Parathyroid adenoma (tissue), 2 donors: Measurements from ENCODE around the gene ADAM23.

Experiments
- H2AFZ ChIP-seq: fragments of 300-600 bp; sonication (generic); one replicate; pipeline ENCODE4 v1.7.0; 2017; ENCODE audit warnings: antibody characterized with exemption, mild to moderate bottlenecking
- H3K27ac ChIP-seq: fragments of 300-600 bp; sonication (generic); one replicate; pipeline ENCODE4 v1.7.0; 2017
- H3K27me3 ChIP-seq: fragments of 300-600 bp; sonication (generic); one replicate; pipeline ENCODE4 v1.7.0; 2017; ENCODE audit warnings: low read length; ENCODE audit not compliant: control insufficient read depth, insufficient read depth
- H3K36me3 ChIP-seq: fragments of 300-600 bp; sonication (generic); one replicate; pipeline ENCODE4 v1.7.0; 2017; ENCODE audit warnings: low read length; ENCODE audit not compliant: control insufficient read depth, insufficient read depth
- H3K4me1 ChIP-seq: fragments of 300-600 bp; sonication (generic); one replicate; pipeline ENCODE4 v1.7.0; 2017; ENCODE audit warnings: control low read depth
- H3K4me2 ChIP-seq: fragments of 300-600 bp; sonication (generic); one replicate; pipeline ENCODE4 v1.7.0; 2017; ENCODE audit warnings: low read length
- H3K4me3 ChIP-seq: fragments of 300-600 bp; sonication (generic); one replicate; pipeline ENCODE4 v1.7.0; 2017; ENCODE audit warnings: low read depth, low read length
- H3K79me2 ChIP-seq: fragments of 300-600 bp; sonication (generic); one replicate; pipeline ENCODE4 v1.7.0; 2017; ENCODE audit warnings: control low read depth
- H3K9ac ChIP-seq: fragments of 300-600 bp; sonication (generic); one replicate; pipeline ENCODE4 v1.7.0; 2017; ENCODE audit warnings: mild to moderate bottlenecking
- H3K9me3 ChIP-seq: fragments of 300-600 bp; sonication (generic); one replicate; pipeline ENCODE4 v1.7.0; 2017; ENCODE audit warnings: low read length; ENCODE audit not compliant: control insufficient read depth
- CTCF ChIP-seq: fragments of 300-600 bp; sonication (generic); IDR thresholded peaks from one replicate; pipeline ENCODE4 v1.7.0; 2017; ENCODE audit warnings: antibody characterized with exemption, mild to moderate bottlenecking
- donor health status: primary hyperparathyroidism.

Gene ADAM23

GRCh38 chr2:206616151-206616550 is 172.8 kb downstream of the ADAM23 start:
- H3K9me3 ChIP-seq: no peaks in the 10 kb centered on the region
- no peaks in the 10 kb centered on the region for H3K4me1 ChIP-seq
- H3K4me2 ChIP-seq: no peak overlapping the region
- no peak overlapping the region for H3K4me3 ChIP-seq
- no peaks in the 10 kb centered on the region for H3K79me2 ChIP-seq
- H3K27ac ChIP-seq: no peak overlapping the region
- no peak for TF ChIP-seq CTCF
- no peaks in the 10 kb centered on the region for H3K36me3 ChIP-seq
- no peaks in the 10 kb centered on the region for H3K27me3 ChIP-seq
- no peak overlapping the region for H3K9ac ChIP-seq
- no peak overlapping the region for H2AFZ ChIP-seq

- Histone ChIP-seq H2AFZ (no peak overlapping the region), H3K4me2 (no peak overlapping the region), H3K4me3 (no peak overlapping the region), H3K27ac (no peak overlapping the region), H3K4me1 (no peaks in the 10 kb centered on the region), H3K27me3 (no peaks in the 10 kb centered on the region), H3K79me2 (no peaks in the 10 kb centered on the region), H3K9me3 (no peaks in the 10 kb centered on the region), H3K36me3 (no peaks in the 10 kb centered on the region), H3K9ac (no peak overlapping the region)
- no peak for TF ChIP-seq CTCF
These were observed 175.7 kb downstream of the ADAM23 start for GRCh38 chr2:206619011-206619410.

DNA sequence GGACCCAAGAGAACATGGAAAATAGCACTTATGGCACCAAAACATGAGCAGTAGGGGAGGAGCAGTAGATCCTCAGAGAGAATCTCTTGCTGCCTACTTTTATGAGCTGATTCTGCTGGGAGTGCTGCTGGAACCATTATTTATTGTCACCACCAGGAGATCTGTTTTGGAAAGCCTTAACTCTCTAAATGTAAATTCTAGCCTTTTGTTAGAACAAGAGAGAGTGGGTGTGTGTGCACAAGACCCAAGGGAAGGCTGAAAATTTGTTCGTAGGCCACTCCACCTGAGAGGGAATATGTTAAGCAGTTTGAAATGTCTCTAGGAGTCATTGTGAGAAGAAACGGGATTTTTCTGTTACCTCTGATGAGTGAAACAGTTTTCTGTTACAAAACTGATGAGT is 182.8 kb downstream of the ADAM23 start:
- Histone ChIP-seq H2AFZ (no peak overlapping the region), H3K27me3 (no peaks in the 10 kb centered on the region), H3K36me3 (no peaks in the 10 kb centered on the region), H3K4me1 (no peaks in the 10 kb centered on the region), H3K79me2 (no peaks in the 10 kb centered on the region), H3K9me3 (no peaks in the 10 kb centered on the region), H3K27ac (no peak overlapping the region), H3K9ac (no peak overlapping the region), H3K4me2 (no peak overlapping the region), H3K4me3 (no peak overlapping the region)
- TF ChIP-seq CTCF: no peak

GRCh38 chr2:206627632-206628031 is 184.3 kb downstream of the ADAM23 start:
- no peak for TF ChIP-seq CTCF
- Histone ChIP-seq H3K79me2 (no peaks in the 10 kb centered on the region), H3K4me3 (no peak overlapping the region), H3K27me3 (no peaks in the 10 kb centered on the region), H3K36me3 (no peaks in the 10 kb centered on the region), H3K9ac (no peak overlapping the region), H3K9me3 (no peaks in the 10 kb centered on the region), H2AFZ (no peak overlapping the region), H3K27ac (no peak overlapping the region), H3K4me1 (no peaks in the 10 kb centered on the region), H3K4me2 (no peak overlapping the region)

GRCh38 chr2:206631340-206631739 is 188.0 kb downstream of the ADAM23 start:
- no peaks in the 10 kb centered on the region for H3K36me3 ChIP-seq
- H3K4me3 ChIP-seq: no peak overlapping the region
- no peaks in the 10 kb centered on the region for H3K27me3 ChIP-seq
- H2AFZ ChIP-seq: no peak overlapping the region
- H3K9me3 ChIP-seq: no peaks in the 10 kb centered on the region
- H3K27ac ChIP-seq: no peak overlapping the region
- H3K9ac ChIP-seq: no peak overlapping the region
- H3K4me1 ChIP-seq: no peaks in the 10 kb centered on the region
- H3K79me2 ChIP-seq: no peaks in the 10 kb centered on the region
- no peak overlapping the region for H3K4me2 ChIP-seq
- no peak for TF ChIP-seq CTCF
